OCI-LY1 (cell line): ENCODE results near the gene GALNT7.
A peak's percentile ranks its signal among the peaks of the same experiment; 100 is the strongest.

ENCODE experiments used
- H2AFZ ChIP-seq: fragments of 200-600 bp; sonication (generic), shearing (Covaris generic); 2 replicates; pipeline ENCODE4 v1.6.0; 2014; ENCODE audit warnings: antibody characterized with exemption, mild to moderate bottlenecking, low read length
- H3F3A ChIP-seq: fragments of 200-600 bp; sonication (generic), shearing (Covaris generic); 2 replicates; pipeline ENCODE4 v1.6.0; 2014; ENCODE audit warnings: mild to moderate bottlenecking, antibody characterized with exemption, low read length, moderate library complexity; ENCODE audit not compliant: insufficient read depth
- H3K27ac ChIP-seq: fragments of 200-600 bp; sonication (generic); 2 replicates; pipeline ENCODE4 v1.5.1; 2014; ENCODE audit warnings: low read length, mixed run types, mild to moderate bottlenecking, low read depth; ENCODE audit not compliant: poor library complexity, severe bottlenecking
- H3K27me3 ChIP-seq: fragments of 200-600 bp; sonication (generic); 2 replicates; pipeline ENCODE4 v1.6.0; 2014; ENCODE audit warnings: antibody characterized with exemption, mild to moderate bottlenecking, low read length, moderate library complexity; ENCODE audit not compliant: insufficient read depth
- H3K36me3 ChIP-seq: fragments of 200-600 bp; sonication (generic); 2 replicates; pipeline ENCODE4 v1.6.1; 2014; ENCODE audit warnings: mild to moderate bottlenecking, antibody characterized with exemption, low read length, moderate library complexity, mixed read lengths; ENCODE audit not compliant: insufficient read depth
- H3K4me1 ChIP-seq: fragments of 200-600 bp; sonication (generic); 2 replicates; pipeline ENCODE4 v1.5.1; 2014; ENCODE audit warnings: mild to moderate bottlenecking, low read length, moderate library complexity; ENCODE audit not compliant: insufficient read depth, severe bottlenecking
- H3K4me2 ChIP-seq: fragments of 200-600 bp; sonication (generic), shearing (Covaris generic); 2 replicates; pipeline ENCODE4 v1.6.1; 2014; ENCODE audit warnings: low read length
- H3K4me3 ChIP-seq: fragments of 200-600 bp; sonication (generic); 2 replicates; pipeline ENCODE4 v1.5.1; 2014; ENCODE audit warnings: low read length, low read depth, mild to moderate bottlenecking, mixed read lengths; ENCODE audit not compliant: poor library complexity, severe bottlenecking
- H3K79me2 ChIP-seq: fragments of 200-600 bp; shearing (Covaris generic); 2 replicates; pipeline ENCODE4 v1.6.1; 2016; ENCODE audit warnings: mixed run types, low read length, mixed read lengths; ENCODE audit not compliant: insufficient read depth
- H3K9ac ChIP-seq: fragments of 200-600 bp; sonication (generic), shearing (Covaris generic); 2 replicates; pipeline ENCODE4 v1.6.1; 2014; ENCODE audit warnings: mild to moderate bottlenecking, low read length, mixed read lengths
- H3K9me2 ChIP-seq: fragments of 200-600 bp; sonication (generic), shearing (Covaris generic); 2 replicates; pipeline ENCODE4 v1.6.1; 2014; ENCODE audit warnings: low read depth, mild to moderate bottlenecking, low read length, mixed read lengths
- H3K9me3 ChIP-seq: fragments of 200-600 bp; shearing (Covaris generic); 2 replicates; pipeline ENCODE4 v1.6.1; 2014; ENCODE audit warnings: low read length, mixed read lengths
- H4K20me1 ChIP-seq: fragments of 200-600 bp; sonication (generic), shearing (Covaris generic); 2 replicates; pipeline ENCODE4 v1.6.0; 2016; ENCODE audit warnings: mild to moderate bottlenecking, low read length; ENCODE audit not compliant: insufficient read depth
- EZH2 ChIP-seq: fragments of 200-600 bp; sonication (generic), shearing (Covaris generic); IDR thresholded peaks from 2 replicates; pipeline ENCODE4 v1.8.0; 2017; ENCODE audit warnings: borderline replicate concordance, mixed run types, mild to moderate bottlenecking, antibody characterized with exemption, low read length, moderate library complexity, mixed read lengths
- TF ChIP-seq, protein P1 (sequence below): fragments of 200-600 bp; sonication (generic), shearing (Covaris generic); IDR thresholded peaks from 2 replicates; pipeline ENCODE4 v1.5.1; 2017; ENCODE audit warnings: mild to moderate bottlenecking, antibody characterized with exemption, low read length, moderate library complexity, mixed read lengths

Gene GALNT7

DNA sequence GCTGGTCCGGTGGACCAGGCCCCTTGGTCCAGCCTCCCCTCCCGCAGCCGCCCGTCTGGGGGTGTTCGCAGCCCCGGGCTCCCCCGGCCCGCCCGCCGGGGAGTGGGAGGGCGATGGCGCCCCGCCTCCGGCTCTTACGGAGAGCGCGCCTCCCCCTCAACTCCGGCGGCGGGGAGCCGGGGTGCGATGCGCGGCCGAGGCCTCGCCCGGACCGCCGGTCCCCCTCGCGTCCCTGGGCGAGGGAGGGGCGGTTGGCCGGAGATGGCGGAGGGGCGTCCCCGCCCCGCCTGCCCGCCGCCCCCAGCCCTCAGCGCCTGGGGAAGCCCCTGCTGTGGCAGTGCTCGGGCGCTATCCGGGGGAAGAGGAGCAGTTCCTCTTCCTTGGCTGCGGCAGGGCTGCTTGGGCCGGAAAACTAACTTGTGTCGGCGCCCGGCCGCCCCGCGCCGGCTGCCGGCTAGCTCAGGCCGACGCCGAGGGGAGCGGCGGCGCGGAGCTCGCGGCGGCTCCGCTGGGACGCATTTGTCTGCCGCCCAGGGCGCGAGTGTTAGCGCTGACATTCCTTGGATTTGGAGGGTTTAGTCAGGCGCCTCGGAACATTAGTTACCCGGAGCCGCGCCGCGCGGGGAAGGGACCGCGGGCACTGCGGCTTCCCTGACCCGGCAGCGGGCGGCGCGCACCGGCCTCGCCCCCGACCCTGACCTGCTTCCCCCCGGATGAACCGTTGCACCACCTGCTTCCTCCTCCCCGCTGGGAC is 994 bp downstream of the GALNT7 start:
- TF ChIP-seq EZH2 = no peak
- TF ChIP-seq, protein P1, sequence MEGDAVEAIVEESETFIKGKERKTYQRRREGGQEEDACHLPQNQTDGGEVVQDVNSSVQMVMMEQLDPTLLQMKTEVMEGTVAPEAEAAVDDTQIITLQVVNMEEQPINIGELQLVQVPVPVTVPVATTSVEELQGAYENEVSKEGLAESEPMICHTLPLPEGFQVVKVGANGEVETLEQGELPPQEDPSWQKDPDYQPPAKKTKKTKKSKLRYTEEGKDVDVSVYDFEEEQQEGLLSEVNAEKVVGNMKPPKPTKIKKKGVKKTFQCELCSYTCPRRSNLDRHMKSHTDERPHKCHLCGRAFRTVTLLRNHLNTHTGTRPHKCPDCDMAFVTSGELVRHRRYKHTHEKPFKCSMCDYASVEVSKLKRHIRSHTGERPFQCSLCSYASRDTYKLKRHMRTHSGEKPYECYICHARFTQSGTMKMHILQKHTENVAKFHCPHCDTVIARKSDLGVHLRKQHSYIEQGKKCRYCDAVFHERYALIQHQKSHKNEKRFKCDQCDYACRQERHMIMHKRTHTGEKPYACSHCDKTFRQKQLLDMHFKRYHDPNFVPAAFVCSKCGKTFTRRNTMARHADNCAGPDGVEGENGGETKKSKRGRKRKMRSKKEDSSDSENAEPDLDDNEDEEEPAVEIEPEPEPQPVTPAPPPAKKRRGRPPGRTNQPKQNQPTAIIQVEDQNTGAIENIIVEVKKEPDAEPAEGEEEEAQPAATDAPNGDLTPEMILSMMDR = no peak; the same call in 1 of the 2 replicates
- Histone ChIP-seq H4K20me1 (no peaks in the 10 kb centered on the region), H3K4me2 (peak overlapping the region; percentile 84), H3F3A (no peaks in the 10 kb centered on the region), H3K9me2 (no peaks in the 10 kb centered on the region), H3K27me3 (no peaks in the 10 kb centered on the region), H3K79me2 (peaks cover 53% of the 10 kb centered on the region), H3K9ac (peak overlapping the region; percentile 88), H3K4me1 (peaks cover 62% of the 10 kb centered on the region), H3K27ac (peak overlapping the region; percentile 81), H3K4me3 (peak overlapping the region; percentile 97), H3K9me3 (no peaks in the 10 kb centered on the region), H2AFZ (no peak overlapping the region), H3K36me3 (peaks cover 26% of the 10 kb centered on the region)

- H3K9me3 ChIP-seq = no peaks in the 10 kb centered on the region
- no peak for TF ChIP-seq EZH2
- TF ChIP-seq, protein P1 = no peak
- H3K79me2 ChIP-seq = peaks cover 60% of the 10 kb centered on the region
- peaks cover 68% of the 10 kb centered on the region for H3K4me1 ChIP-seq
- H2AFZ ChIP-seq = no peak overlapping the region
- H3K4me3 ChIP-seq = peak overlapping the region; percentile 97
- H3K36me3 ChIP-seq = peaks cover 19% of the 10 kb centered on the region
- no peaks in the 10 kb centered on the region for H3K9me2 ChIP-seq
- H3K27ac ChIP-seq = peak overlapping the region; percentile 81
- peak overlapping the region; percentile 88 for H3K9ac ChIP-seq
- H4K20me1 ChIP-seq = no peaks in the 10 kb centered on the region
- H3K4me2 ChIP-seq = peak overlapping the region; percentile 84
- H3F3A ChIP-seq = no peaks in the 10 kb centered on the region
- no peaks in the 10 kb centered on the region for H3K27me3 ChIP-seq
Observed at GRCh38 chr4:173170182-173170778, 1.7 kb downstream of the GALNT7 start.

DNA sequence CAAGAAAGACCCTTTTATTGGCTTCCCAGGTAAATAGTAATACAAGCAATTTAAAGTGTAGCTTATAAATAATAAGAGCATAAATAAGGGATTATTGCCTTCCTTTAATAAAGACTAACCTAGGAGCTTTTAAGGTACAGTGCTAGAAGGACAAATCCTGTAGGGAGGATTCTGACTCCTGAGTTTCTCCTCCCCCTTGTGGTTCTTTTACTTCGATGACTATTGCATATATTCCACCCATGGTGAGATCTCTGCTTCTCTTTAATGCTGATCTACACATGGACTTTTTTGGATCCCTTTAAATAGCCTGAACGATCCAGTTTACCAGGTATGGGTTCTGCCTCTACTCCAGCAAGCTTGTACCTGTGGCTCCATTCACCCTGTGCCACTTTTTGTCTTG is 2.5 kb downstream of the GALNT7 start:
- Histone ChIP-seq H3K27ac (peak overlapping the region; percentile 81), H4K20me1 (no peaks in the 10 kb centered on the region), H3K36me3 (peaks cover 11% of the 10 kb centered on the region), H3K9me2 (no peaks in the 10 kb centered on the region), H3K79me2 (peaks cover 68% of the 10 kb centered on the region), H3K4me1 (peaks cover 72% of the 10 kb centered on the region), H2AFZ (no peak overlapping the region), H3K4me3 (peak overlapping the region; percentile 97), H3K9ac (peak overlapping the region; percentile 88; the same call in 1 of the 2 replicates), H3K4me2 (peak overlapping the region; percentile 84), H3K9me3 (no peaks in the 10 kb centered on the region), H3F3A (no peaks in the 10 kb centered on the region), H3K27me3 (no peaks in the 10 kb centered on the region)
- TF ChIP-seq EZH2 = no peak
- TF ChIP-seq, protein P1 = peak; percentile 27; the same call in 1 of the 2 replicates
